EL (cell line): ENCODE results near the gene ZSCAN10.
"Not testable (repeated sequence)": the region's sequence is repeated elsewhere in the genome, so short reads cannot be mapped to it uniquely, and the experiment has no call there.

Experiments used
- DNase-seq: peaks from one replicate; pipeline ENCODE4 v3.0.0-alpha.2; 2016

Gene ZSCAN10

GRCh38 chr16:3083408-3083807 lies 15.7 kb downstream of the ZSCAN10 start:
- DNase-seq = not testable (repeated sequence)

- DNase-seq = not testable (repeated sequence)
Measured at GRCh38 chr16:3081957-3082356, 17.1 kb downstream of the ZSCAN10 start.

GRCh38 chr16:3080024-3080423 lies 19.1 kb downstream of the ZSCAN10 start:
- no peak for DNase-seq

- no peak for DNase-seq
Measured at GRCh38 chr16:3076577-3076976, 22.5 kb downstream of the ZSCAN10 start.

GRCh38 chr16:3075946-3076345 lies 23.1 kb downstream of the ZSCAN10 start:
- not testable (repeated sequence) for DNase-seq

GRCh38 chr16:3075523-3075915 lies 23.6 kb downstream of the ZSCAN10 start:
- no peak for DNase-seq

GRCh38 chr16:3074860-3075522 lies 24.1 kb downstream of the ZSCAN10 start:
- no peak for DNase-seq

GRCh38 chr16:3073448-3073847 lies 25.6 kb downstream of the ZSCAN10 start:
- no peak for DNase-seq

GRCh38 chr16:3072576-3073263 lies 26.4 kb downstream of the ZSCAN10 start:
- DNase-seq = not testable (repeated sequence)

- not testable (repeated sequence) for DNase-seq
Measured at GRCh38 chr16:3072148-3072547, 26.9 kb downstream of the ZSCAN10 start.

GRCh38 chr16:3071655-3072054 lies 27.4 kb downstream of the ZSCAN10 start:
- no peak for DNase-seq

GRCh38 chr16:3070608-3071111 lies 28.4 kb downstream of the ZSCAN10 start:
- DNase-seq = no peak

GRCh38 chr16:3069146-3069545 lies 29.9 kb downstream of the ZSCAN10 start:
- DNase-seq = not testable (repeated sequence)

- DNase-seq = no peak
Measured at GRCh38 chr16:3068487-3068886, 30.6 kb downstream of the ZSCAN10 start.

GRCh38 chr16:3066440-3066748 lies 32.7 kb downstream of the ZSCAN10 start:
- DNase-seq = no peak

GRCh38 chr16:3065742-3066439 lies 33.2 kb downstream of the ZSCAN10 start:
- no peak for DNase-seq

- peak; percentile 84 for DNase-seq
Measured at GRCh38 chr16:3065069-3065741, 33.9 kb downstream of the ZSCAN10 start, which contains the start of gene IL32. Gene IL32, plus strand, starts transcription at chr16:3065640. Its CDS starts 172 bp downstream, at chr16:3065812.

- DNase-seq = no peak
Measured at GRCh38 chr16:3063625-3064386, 35.3 kb downstream of the ZSCAN10 start.

- DNase-seq = no peak
Measured at GRCh38 chr16:3062553-3062952, 36.5 kb downstream of the ZSCAN10 start.

GRCh38 chr16:3060339-3061127 lies 38.6 kb downstream of the ZSCAN10 start:
- DNase-seq = no peak

GRCh38 chr16:3059723-3060242 lies 39.3 kb downstream of the ZSCAN10 start:
- no peak for DNase-seq
